Measurements from ENCODE around the gene RCAN1.

The RCAN1 gene

GRCh38 chr21:34619841-34620665 lies 5.1 kb upstream of the RCAN1 start:
- no peaks in the 10 kb centered on the region for H3K9me3 ChIP-seq (ENCODE audit: control insufficient read depth, insufficient read depth, low read length)
- no peaks in the 10 kb centered on the region for H3K79me2 ChIP-seq (ENCODE audit: control insufficient read depth, low read length)
- no peak overlapping the region for H3K4me2 ChIP-seq (ENCODE audit: low read length)
- no peaks in the 10 kb centered on the region for H3K4me1 ChIP-seq (ENCODE audit: control insufficient read depth, low read length)
- H3K4me3 ChIP-seq (ENCODE audit: low read length) = no peak overlapping the region
- no peak overlapping the region for H3K27ac ChIP-seq (ENCODE audit: low read depth, low read length)
- no peaks in the 10 kb centered on the region for H3K9me2 ChIP-seq (replicated peaks; ENCODE audit: control insufficient read depth, low read length)
- H3F3A ChIP-seq (ENCODE audit: control insufficient read depth, insufficient read depth) = no peaks in the 10 kb centered on the region
- H3K36me3 ChIP-seq (ENCODE audit: control insufficient read depth, low read length) = no peaks in the 10 kb centered on the region
- no peaks in the 10 kb centered on the region for H4K20me1 ChIP-seq (ENCODE audit: control insufficient read depth, insufficient read depth, low read depth, low read length)
- H3K27me3 ChIP-seq (ENCODE audit: control insufficient read depth, low read length) = peaks cover 4% of the 10 kb centered on the region
- TF ChIP-seq CTCF (IDR thresholded peaks at IDR 0.05; ENCODE audit: low read depth, low read length, poor library complexity, severe bottlenecking) (no peak), EZH2phosphoT487 (IDR thresholded peaks at IDR 0.05; ENCODE audit: borderline replicate concordance, low read length) (no peak)

- Histone ChIP-seq H3F3A (ENCODE audit: control insufficient read depth, insufficient read depth) (no peaks in the 10 kb centered on the region), H3K27ac (ENCODE audit: low read depth, low read length) (no peak overlapping the region), H3K4me3 (ENCODE audit: low read length) (no peak overlapping the region), H3K27me3 (ENCODE audit: control insufficient read depth, low read length) (peaks cover 8% of the 10 kb centered on the region), H3K9me2 (replicated peaks; ENCODE audit: control insufficient read depth, low read length) (no peaks in the 10 kb centered on the region), H3K9me3 (ENCODE audit: control insufficient read depth, insufficient read depth, low read length) (no peaks in the 10 kb centered on the region), H3K4me2 (ENCODE audit: low read length) (no peak overlapping the region), H4K20me1 (ENCODE audit: control insufficient read depth, insufficient read depth, low read depth, low read length) (no peaks in the 10 kb centered on the region), H3K36me3 (ENCODE audit: control insufficient read depth, low read length) (no peaks in the 10 kb centered on the region), H3K4me1 (ENCODE audit: control insufficient read depth, low read length) (peaks cover 5% of the 10 kb centered on the region; the same call in 1 of the 2 replicates), H3K79me2 (ENCODE audit: control insufficient read depth, low read length) (no peaks in the 10 kb centered on the region)
- no peak for TF ChIP-seq EZH2phosphoT487 (IDR thresholded peaks at IDR 0.05; ENCODE audit: borderline replicate concordance, low read length)
- no peak for TF ChIP-seq CTCF (IDR thresholded peaks at IDR 0.05; ENCODE audit: low read depth, low read length, poor library complexity, severe bottlenecking)
Observed at GRCh38 chr21:34618941-34619340, 4.0 kb upstream of the RCAN1 start.

GRCh38 chr21:34617753-34618339 lies 2.9 kb upstream of the RCAN1 start:
- no peak overlapping the region for H3K4me2 ChIP-seq (ENCODE audit: low read length)
- H3K79me2 ChIP-seq (ENCODE audit: control insufficient read depth, low read length) = no peaks in the 10 kb centered on the region
- peaks cover 5% of the 10 kb centered on the region; the same call in 1 of the 2 replicates for H3K4me1 ChIP-seq (ENCODE audit: control insufficient read depth, low read length)

More at GRCh38 chr21:34617753-34618339, 2.9 kb upstream of the RCAN1 start:
- H3K4me3 ChIP-seq (ENCODE audit: low read length) = no peak overlapping the region
- H3K9me3 ChIP-seq (ENCODE audit: control insufficient read depth, insufficient read depth, low read length) = no peaks in the 10 kb centered on the region
- TF ChIP-seq EZH2phosphoT487 (IDR thresholded peaks at IDR 0.05; ENCODE audit: borderline replicate concordance, low read length) (no peak), CTCF (IDR thresholded peaks at IDR 0.05; ENCODE audit: low read depth, low read length, poor library complexity, severe bottlenecking) (no peak)
- H3K27me3 ChIP-seq (ENCODE audit: control insufficient read depth, low read length) = peaks cover 18% of the 10 kb centered on the region
- no peaks in the 10 kb centered on the region for H3F3A ChIP-seq (ENCODE audit: control insufficient read depth, insufficient read depth)
- no peaks in the 10 kb centered on the region for H3K36me3 ChIP-seq (ENCODE audit: control insufficient read depth, low read length)
- H4K20me1 ChIP-seq (ENCODE audit: control insufficient read depth, insufficient read depth, low read depth, low read length) = no peaks in the 10 kb centered on the region
- no peak overlapping the region for H3K27ac ChIP-seq (ENCODE audit: low read depth, low read length)
- H3K9me2 ChIP-seq (replicated peaks; ENCODE audit: control insufficient read depth, low read length) = no peaks in the 10 kb centered on the region
